Stimulated activated CD4-positive, alpha-beta T cell treated with anti-CD3 and anti-CD28 coated beads, TNF-alpha, amount 100 ng/mL, for 24 hours (primary cell): ENCODE data around the gene RNF10.
"Not testable (repeated sequence)": the region's sequence is repeated elsewhere in the genome, so short reads cannot be mapped to it uniquely, and the experiment has no call there.

ENCODE experiments used
- DNase-seq, 3 experiments: peaks; one replicate each; pipeline ENCODE4 v3.0.0-alpha.2; 2020; ENCODE audit warnings: low read depth in 3 of 3

Gene RNF10

GRCh38 chr12:120614848-120615247, 80.7 kb downstream of the RNF10 start:
- peak in 1 of 3 experiments; percentile 11 for DNase-seq

GRCh38 chr12:120617193-120617592, 83.0 kb downstream of the RNF10 start:
- DNase-seq = not testable (repeated sequence)

GRCh38 chr12:120617767-120618166, 83.6 kb downstream of the RNF10 start:
- DNase-seq = not testable (repeated sequence)

- no peak for DNase-seq
Observed at GRCh38 chr12:120618954-120619615, 84.9 kb downstream of the RNF10 start.

- no peak for DNase-seq
Observed at GRCh38 chr12:120620624-120621023, 86.5 kb downstream of the RNF10 start.

- DNase-seq = peak in 1 of 3 experiments; percentile 12
Observed at GRCh38 chr12:120625557-120626419, 91.6 kb downstream of the RNF10 start.
